ENCODE data around the gene SIGLEC8. TPM values are rescaled to one million over a fixed set of nuclear protein-coding genes. Genes with fewer than 3 reads are reported as not detected.

The SIGLEC8 gene
- total RNA-seq, 6 experiments from 2014 or later = not detected

- no peaks in the 10 kb centered on the region for H3K36me3 Mint-ChIP-seq (ENCODE audit: low read depth)
These were observed 14.4 kb upstream of the SIGLEC8 start for GRCh38 chr19:51472607-51473006.

GRCh38 chr19:51471527-51471926 is 13.3 kb upstream of the SIGLEC8 start:
- peaks cover 7% of the 10 kb centered on the region; the same call in 1 of the 2 replicates for H3K27me3 Mint-ChIP-seq (ENCODE audit: insufficient read depth)
- no peak for TF ChIP-seq CTCF (IDR thresholded peaks at IDR 0.05)
- H3K4me3 Mint-ChIP-seq = no peak overlapping the region
- no peaks in the 10 kb centered on the region for H3K36me3 Mint-ChIP-seq (ENCODE audit: low read depth)
- DNase-seq = no peak
- no peaks in the 10 kb centered on the region for H3K4me1 Mint-ChIP-seq (ENCODE audit: low read depth)
- no peak overlapping the region for H3K27ac Mint-ChIP-seq
- H3K9me3 Mint-ChIP-seq = no peaks in the 10 kb centered on the region

More at GRCh38 chr19:51472607-51473006, 14.4 kb upstream of the SIGLEC8 start:
- Mint-ChIP-seq H3K4me3 (no peak overlapping the region), H3K4me1 (ENCODE audit: low read depth) (no peaks in the 10 kb centered on the region), H3K27ac (no peak overlapping the region), H3K27me3 (ENCODE audit: insufficient read depth) (peaks cover 4% of the 10 kb centered on the region; the same call in 1 of the 2 replicates), H3K9me3 (no peaks in the 10 kb centered on the region)
- DNase-seq = no peak
- no peak for TF ChIP-seq CTCF (IDR thresholded peaks at IDR 0.05)

GRCh38 chr19:51470966-51471365 is 12.7 kb upstream of the SIGLEC8 start:
- Mint-ChIP-seq H3K27ac (no peak overlapping the region), H3K9me3 (no peaks in the 10 kb centered on the region), H3K27me3 (ENCODE audit: insufficient read depth) (peaks cover 7% of the 10 kb centered on the region; the same call in 1 of the 2 replicates), H3K4me1 (ENCODE audit: low read depth) (no peaks in the 10 kb centered on the region), H3K4me3 (no peak overlapping the region), H3K36me3 (ENCODE audit: low read depth) (no peaks in the 10 kb centered on the region)
- DNase-seq = no peak
- TF ChIP-seq CTCF (IDR thresholded peaks at IDR 0.05) = no peak

- TF ChIP-seq CTCF (IDR thresholded peaks at IDR 0.05) = no peak
- Mint-ChIP-seq H3K27me3 (ENCODE audit: insufficient read depth) (peaks cover 7% of the 10 kb centered on the region; the same call in 1 of the 2 replicates), H3K27ac (no peak overlapping the region), H3K4me1 (ENCODE audit: low read depth) (no peaks in the 10 kb centered on the region), H3K36me3 (ENCODE audit: low read depth) (no peaks in the 10 kb centered on the region), H3K4me3 (no peak overlapping the region), H3K9me3 (0 out of 2 replicates have a peak, but pooled peaks cover 4% of the 10 kb centered on the region)
- no peak for DNase-seq
These were observed 11.4 kb upstream of the SIGLEC8 start for GRCh38 chr19:51469629-51470028.

- no peaks in the 10 kb centered on the region for H3K4me1 Mint-ChIP-seq (ENCODE audit: low read depth)
- peaks cover 7% of the 10 kb centered on the region; the same call in 1 of the 2 replicates for H3K9me3 Mint-ChIP-seq
- no peak for DNase-seq
- H3K36me3 Mint-ChIP-seq (ENCODE audit: low read depth) = no peaks in the 10 kb centered on the region
- no peak overlapping the region for H3K4me3 Mint-ChIP-seq
- H3K27ac Mint-ChIP-seq = no peak overlapping the region
- no peak for TF ChIP-seq CTCF (IDR thresholded peaks at IDR 0.05)
- peaks cover 7% of the 10 kb centered on the region; the same call in 1 of the 2 replicates for H3K27me3 Mint-ChIP-seq (ENCODE audit: insufficient read depth)
These were observed 10.9 kb upstream of the SIGLEC8 start for GRCh38 chr19:51469162-51469561.

- no peak for TF ChIP-seq CTCF (IDR thresholded peaks at IDR 0.05)
- Mint-ChIP-seq H3K27ac (no peak overlapping the region), H3K27me3 (ENCODE audit: insufficient read depth) (peaks cover 7% of the 10 kb centered on the region; the same call in 1 of the 2 replicates), H3K4me3 (no peak overlapping the region), H3K36me3 (ENCODE audit: low read depth) (no peaks in the 10 kb centered on the region), H3K9me3 (peaks cover 9% of the 10 kb centered on the region; the same call in 1 of the 2 replicates), H3K4me1 (ENCODE audit: low read depth) (no peaks in the 10 kb centered on the region)
- DNase-seq = no peak
These were observed 10.3 kb upstream of the SIGLEC8 start for GRCh38 chr19:51468545-51468920.
